Heart right ventricle (tissue), 16 donors: Measurements from ENCODE around the gene CLCA2. TPM values are rescaled to one million over a fixed set of nuclear protein-coding genes. Genes with fewer than 3 reads are reported as not detected.

Source experiments
- ATAC-seq, 8 donors: fragments of 200-7000 bp; cut with Tn5 transposase; one replicate each; pipeline ENCODE4 v1.9.1; 2020; ENCODE audit warnings: mild to moderate bottlenecking in 8 of 8, moderate library complexity in 8 of 8, moderate number of reproducible peaks in 1 of 8
- DNase-seq, 2 donors: peaks; one replicate each; pipeline ENCODE4 v3.0.0-alpha.2; 2020
- H3K27ac ChIP-seq, 10 donors: fragments of 200-600 bp; sonication (generic) in 2 of 10; one replicate each; pipeline versions ENCODE4 v1.5.0 to v1.8.0; 2020 to 2022; ENCODE audit warnings: mild to moderate bottlenecking in 3 of 10
- H3K27me3 ChIP-seq, 7 donors: fragments of 200-600 bp; one replicate each; pipeline ENCODE4 v1.8.0; 2021 to 2022; ENCODE audit warnings: mild to moderate bottlenecking in 2 of 7
- H3K36me3 ChIP-seq, 9 donors: fragments of 200-600 bp; sonication (generic) in 1 of 9; one replicate each; pipeline versions ENCODE4 v1.5.0 to v1.8.0; 2020 to 2022; ENCODE audit warnings: mild to moderate bottlenecking in 2 of 9
- H3K4me1 ChIP-seq, 9 donors: fragments of 200-600 bp; sonication (generic) in 1 of 9; one replicate each; pipeline versions ENCODE4 v1.5.0 to v1.8.0; 2020 to 2022; ENCODE audit warnings: mild to moderate bottlenecking in 4 of 9
- H3K4me3 ChIP-seq, 10 donors: fragments of 200-600 bp; sonication (generic) in 2 of 10; one replicate each; pipeline versions ENCODE4 v1.5.0 to v1.8.0; 2020 to 2022; ENCODE audit warnings: mild to moderate bottlenecking in 7 of 10, moderate library complexity in 2 of 10
- H3K9me3 ChIP-seq, 11 donors: fragments of 200-600 bp in 10 of 11; sonication (generic) in 2 of 11; one replicate each; pipeline versions ENCODE4 v1.5.0 to v1.8.0; 2013 to 2022; ENCODE audit warnings: mild to moderate bottlenecking in 2 of 11, control low read depth in 1 of 11, moderate library complexity in 1 of 11
- CTCF ChIP-seq, 9 donors: fragments of 200-600 bp; sonication (generic) in 2 of 9; IDR thresholded peaks; one replicate each; pipeline versions ENCODE4 v1.5.0 to v1.8.0; 2021 to 2022; ENCODE audit warnings: antibody characterized with exemption in 9 of 9, mild to moderate bottlenecking in 5 of 9, moderate library complexity in 1 of 9
- WGBS, 2 donors: extraction: QIAGEN DNeasy Blood & Tissue Kit; methylation state at CpG; one replicate each; pipeline ENCODE4 v1.1.7; 2013; ENCODE audit warnings: inconsistent platforms in 1 of 2; 5-methylcytosine and 5-hydroxymethylcytosine counted together
- intact Hi-C, 10 donors: fragments of 100-400 bp; cut with DNase I; formaldehyde crosslinking; loops; one replicate each; pipeline versions ENCODE4 v1.11.1 to v1.14.2; 2022
- polyA plus RNA-seq, 2 donors: library from polyadenylated mRNA; stranded (reverse); fragments of 200-250 nt; gene quantifications; one replicate each; pipeline ENCODE4 v1.2.3, GENCODE V29; 2013
- total RNA-seq, 10 donors: library from RNA; stranded (reverse); fragmentation: NEBNext Ultra II Directional in 3 of 10; extraction: Animal tissue kit (Norgen Biotek cat#: 25700) in 3 of 10; gene quantifications; one replicate each; pipeline versions ENCODE4 v1.2.1 to v1.2.4, GENCODE V29; 2021 to 2023
- donor health status: Arrhythmogenic right ventricular cardiomyopathy.
- donor health status: ischemic (EF 13 %, LVEDD 7.1; RV severe dilation, severe dysfunction).
- donor health status: healthy with polysubstance abuse.
- donor health status: DM: no; HTN: yes; CAD: no.
- donor health status: DM: no; HTN: no; CAD: no.
- donor health status: ischemic (EF 25% LVEDD 6.9; RV normal size, moderate dysfunction).
- donor health status: ischemic (EF 25% LVEDD 5.7; RV mildly dilated, moderate dysfunction).
- donor health status: healthy.
- donor health status: DM: yes; HTN: yes; CAD: no.
- donor health status: Ischemic cardiomyopathy.
- donor health status: ischemic (EF 35%, LVEDD 5.7; RV mildly dilated, moderate dysfunction).
- donor health status: nonischemic (EF 11% LVEDD 7.7; RV severe dilation, severe dysfunction).
- donor health status: DM: yes; HTN: yes; CAD: no.
- donor health status: PGD.
- donor health status: ischemic (EF 29% LVEDD 5.4; RV normal size, mild dysfunction).
- donor health status: nonischemic (EF 23%, LVEDD 6.1; RV moderate dilation, normal function).

The CLCA2 gene
- total and polyA plus RNA-seq, 12 donors, result 0.03 to 0.07 TPM; not detected in 10

DNA sequence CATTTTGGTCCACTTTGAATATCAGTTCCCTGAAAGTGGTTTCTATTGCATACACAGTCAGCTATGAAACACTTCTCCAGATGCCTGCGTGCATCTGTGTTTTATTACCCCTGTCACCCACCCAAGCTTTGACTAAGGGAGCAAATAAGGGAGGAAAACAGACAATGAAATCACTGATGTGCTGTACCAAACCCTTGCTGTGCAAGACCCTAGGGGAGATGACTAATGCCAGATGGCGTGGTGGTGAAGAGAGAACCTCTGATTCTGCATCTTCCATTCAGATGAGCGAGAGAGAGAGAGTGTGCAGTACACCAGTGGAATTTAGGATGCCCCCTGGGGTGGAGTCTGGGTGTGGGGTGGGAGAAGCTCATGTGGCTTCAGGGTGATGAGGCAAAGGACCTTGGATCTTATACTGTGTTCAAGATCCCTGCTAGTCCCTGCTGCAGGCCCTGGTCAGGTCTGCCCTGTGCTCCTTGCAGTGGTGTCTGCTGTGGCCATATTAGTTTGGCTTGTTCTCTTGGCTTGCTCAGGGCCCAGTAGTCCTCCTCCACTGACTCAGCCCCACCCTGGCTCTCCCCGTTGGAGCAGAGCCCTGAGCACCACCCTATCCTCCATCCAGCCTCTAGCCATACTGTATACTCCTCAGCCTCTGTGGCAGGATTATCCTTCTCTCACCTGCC lies 63.3 kb downstream of the CLCA2 start:
- intact Hi-C loops, result loop anchor here in 1 of 10 donors (10.0 kb wide), 1 partner anchor 208 kb away; no protein-coding TSS in a partner anchor
- 67 to 68% methylated on average over 4 of the region's 4 CpGs for WGBS, 2 donors
- ATAC-seq (peak; percentile 76 to 93 (median 86)), DNase-seq (peak; percentile 24 to 67)
- Histone ChIP-seq H3K27ac (peak overlapping the region in 8 of 10 donors; percentile 9 to 82 (median 61)), H3K4me3 (no peak overlapping the region), H3K36me3 (no peaks in the 10 kb centered on the region), H3K4me1 (no peaks in the 10 kb centered on the region), H3K9me3 (no peaks in the 10 kb centered on the region), H3K27me3 (no peaks in the 10 kb centered on the region)
- TF ChIP-seq CTCF (IDR thresholded peaks at IDR 0.05), result no peak

DNA sequence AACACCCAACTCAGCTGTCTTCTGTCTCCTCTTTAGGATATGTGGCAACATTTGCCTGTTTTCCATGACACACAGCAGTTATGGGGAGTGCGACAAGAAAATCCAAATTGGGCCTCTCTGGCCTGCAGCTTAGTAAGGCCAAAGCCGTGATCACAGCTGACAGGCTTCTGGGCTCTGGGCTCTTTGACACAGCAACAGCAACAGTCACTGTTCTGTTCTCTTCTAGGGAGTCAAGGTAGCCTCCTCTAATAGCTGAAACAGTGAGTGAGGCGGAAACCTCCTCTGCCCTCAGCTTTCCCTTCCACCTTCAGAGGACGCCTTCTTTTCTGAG lies 63.8 kb downstream of the CLCA2 start:
- Histone ChIP-seq H3K27me3 (no peaks in the 10 kb centered on the region), H3K4me1 (no peaks in the 10 kb centered on the region), H3K27ac (peak overlapping the region in 8 of 10 donors; percentile 9 to 82 (median 61)), H3K36me3 (no peaks in the 10 kb centered on the region), H3K4me3 (no peak overlapping the region), H3K9me3 (no peaks in the 10 kb centered on the region)
- ATAC-seq (peak; percentile 22 to 62 (median 44)), DNase-seq (no peak)
- WGBS, 2 donors, result 88% methylated on average over 4 of the region's 4 CpGs
- intact Hi-C loops, result loop anchor here in 1 of 10 donors (10.0 kb wide), 1 partner anchor 207 kb away; no protein-coding TSS in a partner anchor
- TF ChIP-seq CTCF (IDR thresholded peaks at IDR 0.05), result no peak

DNA sequence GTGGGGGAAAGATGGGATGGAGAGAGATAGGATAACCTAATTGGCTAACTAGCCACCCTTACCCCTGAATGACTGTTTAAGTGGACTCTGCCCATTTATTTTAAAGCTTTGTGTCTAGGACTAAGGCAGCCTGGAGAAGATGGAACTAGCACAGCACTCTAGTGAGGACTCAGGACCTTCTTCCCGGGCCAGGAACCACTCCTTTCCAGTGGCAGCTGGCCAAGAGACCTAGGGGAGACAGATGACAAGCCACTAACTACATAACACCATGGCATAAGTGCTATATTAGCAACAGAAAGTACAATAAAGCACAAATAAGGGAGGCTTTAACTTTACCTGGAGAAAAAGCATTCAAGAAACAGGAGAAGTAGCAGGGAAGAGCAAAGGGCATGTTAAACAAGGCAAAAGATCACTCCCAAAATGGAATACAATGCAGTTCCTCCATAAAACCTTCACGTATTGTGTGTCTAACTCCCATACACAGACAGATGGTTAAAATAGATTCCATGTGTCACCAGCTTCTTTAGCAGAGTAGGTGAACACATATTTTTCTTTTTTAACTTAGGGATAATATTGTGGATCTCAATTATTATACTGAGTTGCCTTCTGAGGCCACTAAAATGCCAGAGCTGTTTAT lies 65.4 kb downstream of the CLCA2 start:
- Histone ChIP-seq H3K9me3 (no peaks in the 10 kb centered on the region), H3K4me3 (no peak overlapping the region), H3K27me3 (no peaks in the 10 kb centered on the region), H3K27ac (peak overlapping the region in 2 of 10 donors; percentile 64 to 82), H3K36me3 (no peaks in the 10 kb centered on the region), H3K4me1 (no peaks in the 10 kb centered on the region)
- intact Hi-C loops, result loop anchor here in 1 of 10 donors (10.0 kb wide), 1 partner anchor 205 kb away; no protein-coding TSS in a partner anchor
- DNase-seq (no peak), ATAC-seq (no peak)
- WGBS, 2 donors, result 42 to 48% methylated on average over 2 of the region's 2 CpGs
- TF ChIP-seq CTCF (IDR thresholded peaks at IDR 0.05), result no peak

DNA sequence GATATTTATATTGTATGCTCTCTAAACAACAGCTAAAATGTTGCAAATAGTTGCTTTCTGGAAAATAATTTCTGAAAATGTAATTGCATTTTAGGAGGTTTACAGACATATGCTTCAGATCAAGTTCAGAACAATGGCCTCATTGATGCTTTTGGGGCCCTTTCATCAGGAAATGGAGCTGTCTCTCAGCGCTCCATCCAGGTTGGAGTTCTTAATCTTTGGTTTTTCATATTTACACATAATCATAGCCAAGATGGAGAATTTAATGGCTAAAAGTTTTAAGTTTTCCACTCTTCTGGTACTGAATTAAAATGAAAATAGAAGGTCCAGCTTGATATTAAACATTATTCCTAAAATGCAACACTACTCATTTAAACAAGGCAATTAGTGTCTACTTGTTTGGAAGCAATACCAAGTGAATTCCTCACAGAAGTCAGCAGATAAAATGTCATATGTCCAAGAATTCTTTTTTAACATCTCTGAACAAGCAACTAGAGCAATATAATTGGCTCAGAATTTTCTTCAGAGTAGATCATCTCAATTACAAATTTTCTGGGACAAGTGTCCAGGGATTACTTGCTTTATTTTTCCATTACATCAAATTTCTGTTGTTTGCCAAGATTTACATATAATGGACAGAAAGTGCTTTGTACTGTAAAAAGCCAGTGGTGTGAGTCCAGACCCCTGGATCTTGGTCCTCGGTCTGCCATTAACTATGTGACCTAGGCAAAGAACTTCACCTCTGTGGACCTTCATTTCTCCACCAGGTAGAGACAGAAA lies 67.4 kb downstream of the CLCA2 start:
- Histone ChIP-seq H3K27ac (peak overlapping the region in 5 of 10 donors; percentile 17 to 58 (median 42)), H3K27me3 (no peaks in the 10 kb centered on the region), H3K4me3 (no peak overlapping the region), H3K9me3 (no peaks in the 10 kb centered on the region), H3K4me1 (no peaks in the 10 kb centered on the region), H3K36me3 (no peaks in the 10 kb centered on the region)
- DNase-seq (no peak), ATAC-seq (no peak)
- TF ChIP-seq CTCF (IDR thresholded peaks at IDR 0.05), result no peak
- intact Hi-C loops, result no loop called here
- 69 to 72% methylated on average over 2 of the region's 2 CpGs for WGBS, 2 donors
